Globus pallidus (tissue), 1 donor: ENCODE results near the gene CD2AP.
"Not testable (repeated sequence)": the region's sequence is repeated elsewhere in the genome, so short reads cannot be mapped to it uniquely, and the experiment has no call there.

ENCODE experiments used
- DNase-seq: peaks from one replicate; pipeline ENCODE4 v3.0.0-alpha.2; 2015; ENCODE audit warnings: low spot score

The CD2AP gene

DNA sequence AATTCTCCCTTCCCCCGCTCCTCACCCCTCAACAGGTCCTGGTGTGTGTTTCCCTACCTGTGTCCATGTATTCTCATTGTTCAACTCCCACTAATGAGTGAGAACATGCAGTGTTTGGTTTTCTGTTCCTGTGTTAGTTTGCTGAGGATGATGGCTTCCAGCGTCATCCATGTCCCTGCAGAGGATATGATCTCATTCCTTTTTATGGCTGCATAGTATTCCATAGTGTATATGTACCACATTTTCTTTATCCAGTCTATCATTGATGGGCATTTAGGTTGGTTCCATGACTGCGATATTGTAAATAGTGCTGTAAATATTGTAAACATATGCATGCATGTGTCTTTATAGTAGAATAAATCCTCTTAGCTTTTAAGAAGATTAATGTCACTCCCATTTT is 89.0 kb downstream of the CD2AP start:
- not testable (repeated sequence) for DNase-seq

DNA sequence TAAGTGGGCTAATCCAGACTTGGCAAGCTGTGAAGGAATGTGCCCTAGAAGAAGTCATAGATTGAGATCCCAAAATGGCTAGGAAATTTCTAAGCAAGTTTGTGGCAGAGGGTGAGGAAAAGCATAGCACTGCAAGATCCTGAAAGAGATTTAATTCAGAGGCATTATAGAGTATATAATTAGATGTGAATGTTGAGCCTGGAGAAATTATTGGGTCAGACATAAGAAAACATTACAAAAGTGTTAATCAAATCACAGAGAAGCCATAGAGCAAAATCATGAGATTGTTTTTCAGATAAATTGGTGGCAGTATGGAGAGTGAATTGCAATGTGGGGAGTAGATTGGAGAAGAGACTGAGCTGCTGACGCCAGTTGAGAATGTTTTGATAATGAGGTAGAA is 90.0 kb downstream of the CD2AP start:
- no peak for DNase-seq

DNA sequence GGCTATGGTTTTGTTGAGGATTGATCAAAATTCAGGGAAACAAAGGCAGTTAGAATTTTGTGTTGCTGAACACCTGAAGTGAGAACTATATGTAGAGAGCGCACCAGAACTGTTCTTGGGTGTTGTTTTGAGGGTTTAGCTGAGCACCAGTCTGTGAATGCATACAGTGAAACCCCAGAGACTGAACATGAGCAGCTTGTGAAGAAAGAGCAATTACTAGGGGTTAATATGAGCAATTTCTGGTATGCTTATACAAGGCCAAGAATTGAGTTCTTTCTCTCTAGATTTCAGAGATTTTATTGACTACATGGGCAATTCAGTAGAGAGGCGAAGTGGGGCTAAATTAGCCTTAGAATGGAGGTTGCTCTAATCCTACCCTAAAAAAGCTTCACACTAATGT is 93.9 kb downstream of the CD2AP start:
- DNase-seq, result no peak

DNA sequence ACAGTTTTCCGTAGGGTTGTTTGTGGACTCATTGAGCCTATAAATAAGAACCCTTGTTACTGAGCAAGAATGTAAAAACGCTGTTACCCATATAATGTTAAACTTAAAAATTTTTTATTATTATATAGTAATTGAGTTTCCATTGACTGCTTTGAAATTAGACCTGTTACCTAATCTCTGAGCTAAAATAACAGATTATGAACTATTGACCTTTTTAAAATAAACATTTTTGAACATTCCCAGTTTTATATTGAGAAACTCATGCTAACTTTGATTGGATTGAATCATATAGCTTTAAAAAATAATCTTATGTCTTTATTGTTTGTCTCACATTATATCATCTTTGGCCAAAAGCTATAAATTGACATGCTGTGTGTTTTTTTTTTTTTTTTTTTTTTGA is 95.5 kb downstream of the CD2AP start:
- no peak for DNase-seq

DNA sequence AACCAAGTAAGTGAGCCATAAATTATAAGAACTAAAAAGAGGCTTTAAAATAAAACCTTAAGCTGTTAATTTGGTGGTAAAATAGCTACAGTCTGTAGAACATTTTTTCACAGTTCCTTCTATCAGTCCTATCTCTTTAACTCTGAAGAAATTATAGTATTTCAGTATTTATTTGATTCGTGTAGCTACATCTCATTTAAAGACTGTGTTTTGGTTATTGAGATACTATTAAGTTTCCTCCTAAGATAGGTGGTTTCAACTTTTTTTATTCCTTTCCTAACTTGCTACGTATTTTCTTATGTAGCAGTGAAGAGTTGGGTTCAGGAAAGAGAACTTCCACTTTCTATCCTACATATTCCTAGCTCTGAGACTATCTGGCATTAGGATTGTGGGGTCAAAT is 97.2 kb downstream of the CD2AP start:
- no peak for DNase-seq

DNA sequence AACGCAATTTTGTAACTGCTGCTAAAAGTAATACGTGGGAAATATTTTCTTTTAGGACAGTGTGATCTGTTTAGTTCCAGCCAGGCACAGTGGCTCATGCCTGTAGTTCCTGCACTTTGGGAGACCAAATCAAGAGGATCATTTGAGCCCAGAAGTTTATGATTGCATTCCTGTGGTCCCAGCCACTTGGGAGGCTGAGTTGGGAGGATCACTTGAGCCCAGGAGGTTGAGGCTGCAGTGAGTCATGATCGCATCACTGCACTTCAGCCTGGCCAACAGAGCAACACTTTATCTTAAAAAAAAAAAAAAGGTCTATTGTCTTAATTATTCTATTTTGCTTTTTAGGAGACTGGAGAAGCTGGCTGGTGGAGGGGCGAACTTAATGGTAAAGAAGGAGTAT is 101.5 kb downstream of the CD2AP start:
- no peak for DNase-seq

DNA sequence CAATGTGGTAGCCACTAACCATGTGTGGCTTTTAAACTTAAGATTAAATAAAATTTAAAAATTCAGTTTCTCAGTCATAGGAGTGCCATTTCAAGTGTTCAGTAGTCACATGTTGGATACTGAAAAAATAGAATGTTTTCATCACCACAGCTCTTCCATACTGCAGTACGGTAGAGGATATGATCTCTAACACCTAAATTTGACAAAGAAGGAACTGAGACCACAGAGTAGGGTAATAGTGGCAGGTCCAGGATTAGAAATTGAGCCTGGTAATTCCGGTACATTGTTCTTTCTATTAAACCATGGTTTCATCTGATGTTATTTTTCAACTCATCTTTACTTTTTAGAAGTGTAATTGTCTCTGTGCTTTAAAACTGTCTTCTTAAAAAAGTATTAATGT is 104.0 kb downstream of the CD2AP start:
- DNase-seq, result no peak

DNA sequence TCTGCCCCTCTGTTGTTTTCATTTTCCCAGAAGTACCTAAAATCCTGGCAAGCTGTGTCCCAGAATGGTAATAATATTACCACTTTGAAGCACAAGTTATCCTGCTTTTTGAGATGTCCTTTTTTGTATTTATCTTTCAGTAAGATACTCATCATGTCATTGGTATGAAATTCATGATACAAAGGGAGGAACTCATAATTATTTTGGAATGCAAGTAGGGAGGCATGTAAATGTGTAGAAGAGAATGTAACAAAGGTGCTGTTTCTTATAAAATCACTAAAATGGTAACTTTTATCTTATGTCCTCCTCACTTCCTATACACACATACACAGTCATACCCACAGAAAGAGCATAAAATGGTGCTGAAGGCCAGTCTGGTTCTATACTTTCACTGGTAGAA is 109.9 kb downstream of the CD2AP start:
- no peak for DNase-seq

DNA sequence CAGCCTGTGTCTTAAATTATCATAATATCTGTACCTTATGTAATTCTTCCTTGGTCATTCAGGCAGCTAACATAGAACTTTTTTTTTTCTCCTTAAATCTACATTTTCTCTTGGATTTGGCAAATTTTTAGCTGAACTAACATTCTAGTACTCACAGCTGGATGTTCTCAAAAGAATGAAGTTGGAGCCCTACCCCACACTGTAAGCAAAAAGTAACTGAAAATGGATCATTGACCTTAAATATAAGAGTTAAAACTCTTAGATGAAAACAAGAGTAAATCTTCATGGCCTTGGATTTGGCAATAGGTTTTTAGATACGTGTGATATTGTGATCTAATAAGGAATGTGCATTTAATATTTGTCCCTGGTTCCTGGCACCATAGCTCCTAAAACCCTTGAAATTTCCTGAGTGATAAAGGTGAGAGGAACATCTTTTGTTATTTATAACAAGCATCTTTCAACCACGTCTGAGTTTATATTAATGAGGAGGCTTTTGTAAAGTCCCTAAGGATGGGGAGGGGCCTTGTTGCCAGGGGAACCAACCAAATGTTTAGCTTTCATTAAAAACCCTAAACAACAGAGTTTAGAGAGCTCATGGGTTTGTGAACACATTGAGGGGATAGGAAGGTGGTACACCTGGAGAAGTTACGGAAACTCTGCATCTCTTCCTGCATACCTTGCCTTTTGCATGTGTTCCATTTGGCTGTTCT is 114.7 kb downstream of the CD2AP start:
- DNase-seq, result no peak

DNA sequence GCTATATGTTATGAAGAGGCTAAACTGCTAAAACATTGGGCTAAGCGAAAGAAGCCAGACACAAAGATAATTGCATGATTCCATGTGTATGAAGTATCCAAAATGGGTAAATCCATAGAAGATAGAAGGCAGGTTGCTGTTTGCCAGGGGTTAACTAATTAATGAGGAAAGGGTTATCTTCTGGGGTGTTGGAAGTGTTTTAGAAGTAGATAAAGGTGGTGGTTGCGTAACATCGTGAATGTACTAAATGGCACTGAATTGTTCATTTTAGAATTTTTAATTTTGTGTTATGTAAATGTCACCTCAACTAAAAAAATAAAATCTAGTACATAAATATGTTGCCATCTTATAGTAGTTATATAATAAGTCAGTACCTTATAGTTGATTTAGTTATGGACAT is 116.4 kb downstream of the CD2AP start:
- DNase-seq, result no peak

DNA sequence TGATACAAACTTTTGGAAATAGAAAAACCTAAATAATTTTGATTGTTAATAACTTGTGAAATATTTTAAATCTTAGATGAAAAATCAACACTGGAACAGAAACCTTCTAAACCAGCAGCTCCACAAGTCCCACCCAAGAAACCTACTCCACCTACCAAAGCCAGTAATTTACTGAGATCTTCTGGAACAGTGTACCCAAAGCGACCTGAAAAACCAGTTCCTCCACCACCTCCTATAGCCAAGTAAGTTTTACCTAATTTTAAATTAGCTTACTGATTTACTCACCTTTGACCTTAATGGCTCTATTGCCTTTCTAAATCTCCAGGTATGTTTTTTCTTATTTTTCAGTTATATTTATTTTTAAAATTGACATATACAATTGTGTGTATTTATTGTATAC is 118.2 kb downstream of the CD2AP start:
- no peak for DNase-seq

DNA sequence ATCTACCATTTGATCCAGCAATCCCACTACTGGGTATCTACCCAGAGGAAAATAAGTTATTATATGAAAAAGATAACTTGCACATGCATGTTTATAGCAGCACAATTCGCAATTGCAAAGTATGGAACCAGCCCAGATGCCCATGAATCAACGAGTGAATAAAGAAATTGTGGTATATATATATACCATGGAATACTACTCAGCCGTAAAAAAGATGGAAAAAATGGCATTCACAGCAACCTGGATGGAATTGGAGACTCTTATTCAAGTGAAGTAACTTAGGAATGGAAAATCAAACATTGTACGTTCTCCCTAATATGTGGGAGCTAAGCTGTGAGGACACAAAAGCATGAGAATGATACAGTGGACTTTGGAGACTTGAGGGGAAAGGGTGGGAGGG is 120.8 kb downstream of the CD2AP start:
- no peak for DNase-seq

DNA sequence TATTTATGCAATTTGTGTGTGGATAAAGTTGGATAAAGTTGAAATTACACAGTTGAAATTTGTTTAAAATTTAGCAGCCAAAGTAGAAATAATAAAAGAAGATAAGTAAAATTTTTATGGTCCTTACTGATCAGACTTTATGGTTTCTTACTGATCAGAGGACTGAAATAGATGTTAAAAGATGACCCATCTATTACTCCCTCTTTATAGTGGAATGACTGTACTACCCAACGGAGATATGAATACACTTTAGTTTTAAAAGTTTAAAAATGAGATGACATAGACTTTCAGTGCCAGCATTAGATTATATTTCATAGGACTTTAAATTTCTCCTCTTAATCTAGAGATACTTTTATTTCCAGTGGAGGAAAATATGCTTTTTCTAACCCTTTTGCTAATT is 121.9 kb downstream of the CD2AP start:
- DNase-seq, result no peak

DNA sequence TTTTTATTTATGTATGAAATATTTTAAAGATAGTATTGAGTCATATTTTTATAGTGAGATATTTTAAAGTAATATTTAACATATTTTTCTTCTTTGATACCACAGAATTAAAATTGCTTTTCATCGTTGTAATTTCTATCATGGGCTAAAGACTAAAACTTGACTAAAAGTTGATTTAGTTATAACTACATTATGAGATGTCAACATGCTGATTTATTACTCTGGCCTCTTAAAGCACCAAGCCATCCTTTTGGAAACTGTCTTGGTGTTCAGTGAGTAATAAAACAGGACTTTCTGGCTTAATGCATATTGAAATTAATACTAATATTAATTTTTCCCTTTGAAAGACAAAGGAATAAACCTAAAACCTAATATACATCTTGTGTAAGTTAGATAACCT is 125.6 kb downstream of the CD2AP start:
- no peak for DNase-seq

DNA sequence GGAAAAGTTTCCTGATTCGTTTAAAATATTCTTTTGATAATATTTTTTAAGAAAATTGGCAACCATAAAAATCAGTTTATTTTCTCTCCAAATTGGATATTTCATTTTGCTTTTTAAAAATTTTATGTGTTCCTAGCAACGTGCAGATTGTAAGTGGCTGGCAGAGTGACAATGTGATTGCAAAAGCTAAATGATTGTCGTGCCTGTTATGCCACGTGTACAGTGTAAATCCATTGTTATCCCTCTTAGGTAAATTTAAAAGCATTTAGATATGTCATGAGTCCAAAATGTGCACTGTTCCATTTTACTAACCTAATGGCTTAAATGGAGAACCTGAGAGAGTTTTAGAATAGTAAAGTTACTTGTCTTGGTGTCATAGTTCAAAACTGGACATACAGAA is 126.4 kb downstream of the CD2AP start:
- DNase-seq, result no peak

DNA sequence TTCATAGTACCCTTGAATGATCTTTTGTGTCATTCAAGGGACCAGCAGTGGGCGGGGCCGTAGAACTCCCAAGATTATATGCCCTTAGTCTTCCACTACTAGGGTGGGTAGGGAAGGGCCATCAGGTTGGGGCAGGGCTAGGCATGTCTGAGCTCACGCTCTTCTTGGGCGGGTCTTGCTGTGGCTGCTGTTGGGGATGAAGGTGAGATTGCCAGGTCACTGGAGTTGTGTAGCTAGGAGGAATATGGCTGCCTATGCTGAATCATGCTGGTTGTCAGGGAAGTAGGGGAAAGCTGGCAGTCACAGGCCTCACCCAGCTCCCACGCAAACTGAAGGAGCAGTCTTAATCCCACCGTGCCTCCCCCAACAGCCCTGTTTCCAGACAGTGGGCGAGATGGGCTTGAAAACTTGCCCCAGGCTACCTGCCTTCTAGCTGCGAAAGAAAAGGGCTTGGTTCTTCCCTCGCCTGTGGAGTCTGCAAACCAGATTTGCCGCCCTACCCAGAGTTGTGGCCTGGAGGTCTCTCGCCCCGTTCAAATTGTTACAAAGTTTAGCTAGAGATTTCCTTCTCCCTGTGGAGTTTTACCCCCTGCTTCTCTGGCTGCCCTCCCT is 144.4 kb downstream of the CD2AP start:
- no peak for DNase-seq

DNA sequence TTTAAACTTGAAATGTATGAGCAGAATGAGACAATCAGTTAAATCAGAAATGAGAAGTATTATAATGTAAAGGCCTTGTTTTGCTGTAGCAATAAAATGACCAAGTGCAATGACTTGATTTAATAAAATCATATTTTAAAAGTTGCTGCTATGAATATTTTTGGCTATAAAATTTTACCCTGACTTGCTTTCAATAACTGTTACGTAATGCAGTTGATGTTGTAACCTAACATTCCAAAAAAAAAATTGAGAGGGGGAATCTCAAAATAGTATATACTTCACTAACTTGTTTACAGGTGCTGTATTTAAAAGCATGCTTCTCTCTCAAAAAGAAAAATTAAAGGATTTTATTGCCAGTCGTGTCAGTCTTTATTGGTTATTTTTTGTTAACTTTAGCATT is 149.2 kb downstream of the CD2AP start:
- DNase-seq, result no peak

DNA sequence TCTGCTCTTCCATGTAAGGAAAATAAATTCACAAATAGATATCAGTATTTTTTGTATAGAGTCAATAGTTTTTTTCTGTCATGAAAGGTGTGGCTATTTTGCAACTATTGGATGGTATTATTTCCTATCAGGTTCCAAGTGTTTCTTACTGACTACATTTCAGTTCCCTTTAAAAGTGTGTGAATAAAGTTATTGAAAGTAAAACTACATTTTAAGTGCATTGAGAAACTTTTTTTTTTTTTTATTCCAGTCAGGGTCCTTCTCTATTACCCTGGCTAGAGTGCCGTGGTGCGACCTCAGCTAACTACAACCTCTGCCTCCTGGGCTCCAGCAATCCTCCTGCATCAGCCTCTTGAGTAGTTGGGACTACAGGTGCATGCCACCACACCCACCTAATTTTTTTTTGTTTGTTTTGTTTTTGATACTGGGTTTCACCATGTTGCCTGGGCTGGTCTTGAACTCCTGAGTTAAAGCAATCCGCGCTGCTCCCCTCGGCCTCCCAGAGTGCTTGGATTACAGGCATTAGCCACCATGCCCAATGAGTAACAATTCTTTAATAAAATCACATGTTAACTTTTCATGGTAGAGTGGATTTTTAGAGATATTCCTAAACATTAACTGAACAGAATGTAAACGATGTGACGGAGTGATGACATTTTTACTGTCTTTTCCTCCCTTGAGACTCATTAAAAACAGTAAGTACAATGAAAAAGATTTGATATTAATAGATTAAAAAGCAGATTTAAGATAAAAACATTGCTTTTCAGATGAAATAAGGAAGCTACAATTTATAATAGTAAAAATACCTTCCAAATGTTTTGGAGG is 151.1 kb downstream of the CD2AP start:
- DNase-seq, result no peak

DNA sequence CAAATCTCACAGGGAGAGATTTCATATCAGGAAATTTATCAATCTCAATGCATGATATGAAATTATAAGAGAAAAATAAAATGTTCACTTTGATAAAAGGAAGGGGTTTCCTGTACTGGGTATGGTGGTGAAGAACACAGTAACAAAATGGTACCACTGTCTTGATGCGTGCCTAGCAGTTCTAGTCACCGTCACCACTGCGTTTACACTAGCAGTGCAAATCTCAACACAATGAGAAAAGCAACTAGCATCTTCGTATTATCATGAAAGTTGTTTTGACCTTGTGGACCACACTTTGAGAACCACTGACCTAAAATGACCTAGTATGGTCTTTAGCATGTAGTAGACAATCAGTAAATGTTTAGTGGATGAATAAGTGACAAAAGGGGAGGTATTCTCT is 152.4 kb downstream of the CD2AP start:
- no peak for DNase-seq

DNA sequence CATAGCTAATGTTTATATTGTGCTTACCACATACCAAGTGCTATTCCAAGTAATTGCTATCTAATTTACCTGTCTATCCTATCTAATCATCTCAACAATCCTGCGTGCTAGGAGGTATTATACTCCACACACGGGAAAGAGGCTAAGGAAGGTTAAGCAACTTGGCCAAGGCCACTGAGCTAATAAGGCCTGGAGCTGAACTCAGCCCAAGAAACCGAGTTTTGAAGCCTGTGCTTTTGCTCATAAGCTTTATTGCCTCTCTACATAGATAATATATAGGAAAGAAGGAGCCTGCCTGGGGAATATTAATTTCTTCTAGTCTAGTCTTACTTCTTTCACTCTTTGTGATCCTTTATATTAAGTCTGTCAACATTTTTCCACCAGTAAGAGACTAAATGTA is 153.0 kb downstream of the CD2AP start:
- no peak for DNase-seq

DNA sequence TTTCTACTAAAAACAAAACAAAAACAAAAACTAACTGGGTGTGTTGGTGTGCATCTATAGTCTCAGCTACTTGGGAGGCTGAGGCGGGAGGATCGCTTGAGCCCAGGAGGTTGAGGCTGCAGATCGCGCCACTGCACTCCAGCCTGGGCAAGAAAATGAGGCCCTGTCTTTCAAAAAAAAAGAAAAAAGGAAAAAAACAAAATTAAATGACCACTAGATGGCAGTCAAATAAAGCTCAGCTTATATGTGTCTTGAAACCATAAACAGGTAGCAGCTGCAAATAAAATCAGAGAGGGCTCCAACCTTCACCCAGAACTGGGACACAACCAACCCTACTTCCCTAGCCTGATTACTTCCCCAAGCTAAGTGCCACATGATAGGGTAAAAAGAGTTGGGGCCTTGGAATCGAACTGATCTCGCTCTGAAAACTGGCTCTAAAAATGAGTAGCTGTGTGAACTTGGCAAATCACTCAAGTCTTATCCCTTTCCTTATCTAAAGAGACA is 153.7 kb downstream of the CD2AP start:
- peak; percentile 23 for DNase-seq

DNA sequence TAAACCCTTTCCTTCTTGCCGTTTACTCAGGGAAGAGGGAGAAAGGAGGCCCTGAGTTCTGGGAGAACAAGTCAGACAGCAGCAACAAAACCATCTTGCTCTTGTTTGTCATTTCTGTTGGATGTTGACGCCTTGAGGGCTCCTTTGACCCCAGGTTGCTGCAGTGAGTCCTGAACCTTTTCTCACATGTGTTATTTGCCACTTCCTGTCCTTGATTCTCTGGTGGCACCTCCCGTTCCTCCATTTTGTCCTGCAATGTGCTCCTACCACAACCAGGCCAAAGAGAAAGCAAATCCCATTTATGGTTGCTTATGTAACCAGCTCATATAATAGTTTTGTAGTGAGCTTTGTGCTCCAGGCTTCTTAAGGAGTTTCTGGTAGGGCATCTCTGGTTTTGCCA is 154.2 kb downstream of the CD2AP start:
- DNase-seq, result no peak

DNA sequence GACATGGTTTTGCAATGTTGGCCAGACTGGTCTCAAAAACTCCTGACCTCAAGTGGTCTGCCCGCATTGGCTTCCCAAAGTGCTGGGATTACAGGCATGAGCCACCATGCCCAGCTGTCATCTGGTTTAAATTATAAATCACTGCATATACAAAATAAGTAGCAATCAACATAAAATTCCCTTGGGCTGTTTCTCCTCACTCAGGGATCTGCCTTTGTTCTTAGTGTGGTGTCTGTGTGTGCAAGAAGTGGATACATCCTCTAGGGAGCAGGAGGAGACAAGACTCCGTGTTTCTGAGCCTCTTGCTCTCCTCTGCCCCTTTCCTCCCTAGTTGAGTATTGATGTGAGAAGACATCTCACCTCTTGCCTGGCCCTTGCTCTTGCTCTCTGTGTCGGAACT is 155.6 kb downstream of the CD2AP start:
- DNase-seq, result no peak
